GM21367 (cell line): Measurements from ENCODE around the gene WDR26.

Experiments
- ATAC-seq: cut with Tn5 transposase; IDR thresholded peaks from one replicate; pipeline ENCODE4 v1.9.1; 2021; ENCODE audit not compliant: unreplicated experiment

Gene WDR26

DNA sequence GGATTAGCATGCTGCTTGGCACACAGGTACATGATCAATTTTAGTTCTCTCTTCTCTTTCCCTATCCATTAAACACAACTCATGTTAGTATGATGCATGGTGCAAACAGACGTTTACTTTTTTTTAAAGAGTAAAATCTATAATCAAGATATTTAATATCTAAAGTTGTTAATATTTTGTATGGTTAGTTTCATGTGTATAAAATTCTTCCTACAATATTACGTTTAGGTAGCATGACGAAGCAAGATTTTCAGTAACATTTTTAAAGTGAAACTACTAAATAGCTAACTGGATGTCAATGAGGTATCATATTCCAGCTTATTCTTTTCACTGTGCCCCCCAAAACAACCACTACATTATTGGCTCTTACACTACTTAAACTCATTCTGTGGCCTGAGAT is 41.3 kb downstream of the WDR26 start:
- no peak for ATAC-seq

DNA sequence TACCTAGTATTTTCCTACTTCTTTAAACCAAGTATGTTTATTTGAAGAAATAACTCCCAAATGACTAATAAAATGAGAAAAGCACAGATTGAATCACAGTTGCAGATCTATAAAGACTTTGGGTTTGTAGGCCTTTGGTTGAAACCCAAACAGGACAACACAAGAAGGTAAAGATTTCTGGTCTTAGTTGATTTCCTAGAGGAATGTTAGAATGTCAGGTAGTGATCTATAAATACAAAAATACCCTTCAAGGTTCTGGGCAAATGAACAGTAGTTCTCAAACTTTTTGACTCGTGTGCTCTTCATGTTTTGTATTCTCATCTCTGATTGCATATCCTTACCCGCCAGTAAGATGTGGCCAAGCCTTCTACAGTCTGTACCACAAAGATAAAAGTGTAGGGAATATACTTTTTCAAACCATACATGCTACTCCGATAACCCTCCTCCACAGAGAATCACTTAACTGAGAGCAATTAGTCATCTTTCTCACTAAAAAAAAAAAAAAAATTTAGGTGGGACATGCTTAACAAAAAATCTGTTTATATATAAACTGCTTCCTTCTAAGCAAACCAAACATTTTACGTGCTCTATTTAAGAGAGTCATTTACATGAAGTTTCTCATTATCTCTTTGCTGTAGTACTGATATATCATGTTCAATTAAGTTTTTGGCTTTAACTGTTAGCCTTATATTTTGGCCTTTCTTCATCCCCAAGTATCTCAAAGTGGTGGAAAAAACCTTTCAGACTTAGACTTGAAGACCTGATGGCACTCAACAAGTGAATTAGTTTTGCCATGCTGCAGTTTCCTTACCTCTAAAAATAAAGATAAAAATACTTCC is 42.0 kb downstream of the WDR26 start:
- no peak for ATAC-seq

DNA sequence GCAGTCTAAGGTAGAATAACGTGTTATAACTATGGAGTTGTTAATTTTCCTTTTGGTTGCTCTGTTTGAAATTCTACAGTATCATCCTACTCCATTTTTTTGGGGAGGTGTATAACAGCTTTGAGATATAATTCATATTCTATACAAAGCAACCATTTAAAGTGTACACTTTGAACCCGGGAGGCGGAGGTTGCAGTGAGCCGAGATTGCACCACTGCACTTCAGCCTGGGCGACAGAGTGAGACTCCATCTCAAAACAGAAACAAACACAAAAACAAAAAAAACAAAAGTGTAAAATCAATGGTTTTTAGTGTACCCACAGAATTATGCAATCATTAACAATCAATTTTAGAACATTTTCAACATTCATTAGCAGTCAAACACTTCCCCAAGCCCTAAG is 44.1 kb downstream of the WDR26 start:
- no peak for ATAC-seq

DNA sequence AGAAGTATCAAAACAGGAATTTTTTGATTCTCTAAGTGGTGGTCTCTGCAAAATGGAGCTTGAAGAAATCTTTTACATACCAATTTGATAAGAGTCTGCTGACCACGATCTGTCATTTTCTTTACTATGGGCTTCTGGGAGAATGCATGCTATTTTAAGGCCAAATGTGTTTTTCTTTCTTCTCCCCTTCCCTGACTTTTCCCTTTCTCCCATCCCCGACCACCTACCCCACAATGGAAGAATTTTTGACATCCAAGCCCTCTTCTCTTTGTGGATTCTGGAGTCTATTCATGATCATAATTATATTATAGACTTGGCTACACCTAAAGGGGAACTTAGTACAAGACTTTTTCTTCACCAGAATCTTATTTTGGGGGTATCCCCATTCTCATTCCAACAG is 46.7 kb downstream of the WDR26 start:
- ATAC-seq: no peak

DNA sequence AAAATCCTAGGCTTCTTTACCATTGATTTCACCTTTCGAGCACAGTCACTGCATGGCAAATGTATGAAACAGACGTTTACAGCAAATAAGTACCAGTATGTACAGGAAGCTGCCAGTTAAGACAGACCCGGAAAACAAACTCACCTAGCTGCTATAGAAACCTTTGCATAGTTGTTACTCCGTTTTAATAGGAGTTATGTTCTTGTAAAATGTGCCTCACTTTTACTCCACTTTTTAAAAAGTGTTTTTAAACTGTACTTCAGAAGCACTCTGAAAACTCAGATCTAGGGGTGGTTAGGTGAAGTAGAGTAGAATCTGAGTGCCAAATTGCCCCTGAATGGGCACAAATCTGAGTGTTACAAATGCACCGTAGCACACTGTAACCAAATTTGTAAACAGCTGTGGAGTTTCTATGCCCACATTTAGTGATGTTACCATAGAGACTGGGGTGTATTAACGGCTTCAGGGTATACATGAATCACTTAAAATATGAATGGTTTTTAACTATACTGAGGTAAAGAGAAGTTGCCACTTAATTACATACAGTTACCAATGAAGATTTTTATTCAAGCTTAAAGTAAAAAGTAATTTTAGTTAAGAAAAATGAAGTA is 47.2 kb downstream of the WDR26 start:
- ATAC-seq: no peak

DNA sequence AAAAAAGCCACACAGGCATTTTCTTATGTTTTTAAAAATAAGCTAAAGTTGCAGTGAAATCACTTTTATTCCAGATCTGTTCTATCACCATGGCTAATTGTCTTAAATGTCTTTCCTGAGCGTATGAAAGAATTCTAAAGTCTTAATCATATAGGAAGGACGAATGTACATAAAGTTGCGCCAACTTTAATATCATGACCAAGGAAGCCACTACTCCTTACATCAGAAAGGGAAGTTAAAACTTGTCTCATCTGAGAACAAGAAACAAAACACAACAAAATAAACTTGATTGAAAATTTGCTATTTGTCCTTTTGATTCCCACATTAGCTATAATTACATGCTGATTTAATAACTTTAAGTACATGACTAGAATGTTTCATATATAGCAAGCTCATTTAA is 51.4 kb downstream of the WDR26 start:
- no peak for ATAC-seq

DNA sequence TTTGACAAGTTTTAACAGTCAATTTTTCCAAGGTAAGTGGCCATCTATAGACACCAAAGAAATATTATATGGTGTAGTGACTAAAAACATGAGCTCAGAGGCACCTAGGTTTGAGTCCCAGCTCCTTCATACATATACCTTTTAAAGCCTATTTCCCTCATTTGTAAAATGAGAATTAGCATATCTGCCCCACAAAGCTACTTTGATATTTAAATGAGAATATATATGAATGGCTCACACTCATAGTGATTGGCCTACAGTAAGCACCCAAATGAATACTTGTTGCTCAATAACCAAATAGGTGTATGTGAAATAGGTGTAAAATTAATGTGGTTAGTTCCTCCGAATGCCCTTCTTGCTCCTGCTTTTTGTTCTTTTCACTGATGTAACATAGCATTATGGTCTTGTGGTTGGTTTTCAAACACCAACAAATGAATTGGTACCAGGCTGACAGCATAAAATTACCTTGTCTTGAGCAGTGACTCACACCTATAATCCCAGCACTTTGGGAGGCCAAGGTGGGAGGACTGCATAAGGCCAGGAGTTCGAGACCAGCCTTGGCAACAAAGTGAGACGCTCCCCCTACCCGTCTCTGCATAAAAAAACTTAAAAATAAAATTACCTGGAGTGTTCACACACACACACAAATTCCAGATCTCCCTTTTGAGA is 52.6 kb downstream of the WDR26 start:
- no peak for ATAC-seq

DNA sequence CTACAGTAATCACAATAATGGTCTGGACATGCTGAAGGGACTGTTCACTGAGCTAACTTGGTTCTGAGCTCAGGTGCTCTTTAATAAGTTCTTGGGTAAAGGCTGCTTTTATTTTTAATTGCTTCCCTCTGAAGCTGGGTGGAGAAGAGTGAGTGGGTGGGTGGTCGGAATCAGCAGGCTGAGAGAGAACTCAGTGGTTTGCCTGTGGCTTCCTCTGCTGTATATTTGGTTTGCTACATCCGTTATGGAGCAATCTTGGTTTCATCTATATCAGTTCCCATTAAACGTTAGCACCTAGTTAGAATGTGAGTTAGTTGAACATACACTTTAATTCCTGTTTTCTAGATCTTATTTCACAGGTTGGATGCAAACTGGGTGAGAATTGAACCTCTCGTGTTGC is 54.6 kb downstream of the WDR26 start:
- peak; percentile 65 for ATAC-seq

DNA sequence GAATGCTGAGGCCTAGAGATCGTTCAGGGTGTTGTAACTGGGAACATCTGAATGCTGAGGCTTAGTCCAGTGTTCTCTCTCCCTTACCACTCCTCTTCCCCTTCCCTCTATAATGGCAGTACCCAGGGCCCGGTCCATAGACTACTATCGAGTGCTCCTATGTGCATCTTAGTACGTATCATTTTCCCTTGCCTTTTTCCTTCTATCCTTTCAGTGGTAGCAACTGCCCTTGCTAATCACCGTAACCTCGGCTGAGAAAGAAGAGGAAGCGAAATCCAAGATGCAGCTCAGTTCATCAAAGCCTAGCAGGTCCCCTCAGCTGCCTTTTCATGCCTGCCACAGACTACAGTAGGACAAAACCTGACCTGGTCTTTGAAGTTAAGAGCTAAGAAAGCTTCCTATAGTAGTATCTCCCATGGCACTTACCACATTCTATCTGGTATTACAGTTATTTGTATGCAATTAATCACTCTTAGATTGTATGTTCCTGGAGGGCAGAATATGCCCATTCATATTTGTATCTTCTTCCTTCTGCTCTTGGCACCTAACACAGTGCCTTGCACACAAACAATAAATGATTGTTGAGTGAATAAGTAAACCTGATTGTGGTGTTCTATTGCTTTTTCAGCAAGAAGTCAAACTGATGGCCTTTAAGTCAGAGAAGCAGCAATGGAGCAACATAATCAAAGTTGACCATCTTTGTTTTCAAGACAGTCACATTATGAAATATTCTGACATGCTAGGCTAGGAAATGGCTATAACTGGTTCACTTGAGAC is 55.6 kb downstream of the WDR26 start:
- peak; percentile 35 for ATAC-seq

DNA sequence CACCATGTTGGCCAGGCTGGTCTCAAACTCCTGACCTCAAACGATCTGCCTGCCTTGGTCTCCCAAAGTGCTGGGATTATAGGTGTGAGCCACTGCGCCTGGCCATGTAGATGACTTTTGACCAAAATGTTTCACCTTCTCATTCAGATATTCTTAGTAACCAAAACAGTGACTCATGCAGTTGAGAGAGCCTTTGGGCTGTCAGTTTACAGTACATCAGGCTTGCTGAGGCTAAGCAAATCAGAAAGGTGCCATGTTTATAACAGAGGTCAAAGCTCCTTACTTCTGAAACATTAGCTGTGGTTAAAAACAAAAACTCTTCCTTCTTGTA is 57.0 kb downstream of the WDR26 start:
- peak; percentile 61 for ATAC-seq

DNA sequence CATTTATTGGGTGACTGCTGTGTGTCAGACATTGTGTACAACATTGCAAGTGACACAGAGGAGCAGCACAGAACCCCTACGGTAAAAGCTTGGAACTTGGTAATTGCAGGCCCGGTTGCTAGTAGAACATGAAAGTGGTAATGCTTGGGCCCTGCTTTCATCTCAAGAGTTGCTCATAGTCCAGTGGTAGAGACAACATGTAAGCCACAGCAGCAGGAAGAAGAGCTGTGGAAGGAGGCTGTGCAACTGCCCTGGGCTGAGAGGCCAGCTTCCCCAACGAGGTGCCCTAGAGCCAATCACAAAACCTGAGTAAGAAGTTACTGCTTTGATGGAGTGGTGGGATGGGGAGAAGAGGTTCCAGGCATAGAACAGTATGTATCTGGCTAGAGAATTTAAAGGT is 59.5 kb downstream of the WDR26 start:
- no peak for ATAC-seq

DNA sequence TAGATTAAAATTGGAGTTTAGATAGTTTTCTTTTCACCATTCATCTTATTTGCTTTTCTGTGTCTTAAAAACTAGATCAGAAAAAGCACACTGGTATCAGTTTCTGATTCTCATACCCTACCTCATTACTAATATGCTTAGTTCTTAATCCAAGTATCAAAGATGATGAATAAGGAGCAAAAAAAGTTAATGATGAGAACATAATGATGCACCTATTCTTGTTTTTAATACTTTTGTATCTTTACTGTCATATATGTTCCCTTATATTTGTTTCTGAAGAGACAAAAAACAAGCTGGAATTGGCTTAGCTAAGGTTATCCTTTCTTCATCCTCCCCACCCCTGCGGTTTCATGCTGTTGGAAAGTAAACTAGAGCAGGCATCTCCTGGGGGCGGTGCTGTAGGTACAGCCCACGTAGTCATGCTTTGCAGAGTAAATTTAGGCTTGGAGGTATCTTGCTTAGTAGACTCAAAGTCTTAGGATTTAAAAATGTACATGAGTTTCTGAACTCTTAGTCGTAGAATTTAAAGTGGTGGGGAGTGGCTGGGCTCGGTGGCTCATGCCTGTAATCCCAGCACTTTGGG is 61.5 kb downstream of the WDR26 start:
- no peak for ATAC-seq

DNA sequence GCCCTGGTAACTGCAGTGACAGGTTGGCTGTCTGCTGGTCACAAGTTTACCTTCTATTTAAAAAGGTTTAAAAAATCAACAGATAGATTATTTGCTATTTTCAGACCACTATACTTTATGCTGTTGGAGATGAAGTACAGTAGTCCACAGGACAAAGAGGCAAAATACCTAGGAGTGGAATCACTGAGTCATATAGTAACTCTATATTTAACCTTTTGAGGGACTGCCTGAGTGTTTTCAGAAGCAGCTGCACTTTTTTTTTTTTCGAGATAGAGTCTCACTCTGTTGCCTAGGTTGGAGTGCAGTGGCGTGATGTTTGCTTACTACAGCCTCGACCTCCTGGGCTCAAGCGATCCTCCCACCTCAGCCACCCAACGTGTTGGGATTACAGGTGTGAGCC is 66.2 kb downstream of the WDR26 start:
- peak; percentile 73 for ATAC-seq

DNA sequence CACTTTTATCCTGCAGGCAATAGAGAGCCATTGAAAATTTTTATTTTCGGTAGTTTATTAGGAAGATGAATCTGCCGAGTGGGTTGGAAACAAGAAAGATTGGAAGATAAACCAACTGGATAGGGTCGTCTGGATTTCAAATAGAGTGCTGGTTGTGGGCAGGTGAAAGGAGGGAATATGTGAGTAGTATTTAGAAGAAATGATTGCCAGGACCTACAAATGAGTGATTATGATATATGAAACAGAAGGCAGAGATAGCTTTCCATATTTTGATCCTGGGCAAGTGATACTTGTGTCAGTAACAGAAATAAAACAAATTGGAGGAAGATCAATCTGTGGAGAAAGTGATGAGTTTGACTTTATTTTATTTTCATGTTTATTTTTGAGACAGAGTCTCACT is 75.4 kb downstream of the WDR26 start:
- ATAC-seq: no peak

DNA sequence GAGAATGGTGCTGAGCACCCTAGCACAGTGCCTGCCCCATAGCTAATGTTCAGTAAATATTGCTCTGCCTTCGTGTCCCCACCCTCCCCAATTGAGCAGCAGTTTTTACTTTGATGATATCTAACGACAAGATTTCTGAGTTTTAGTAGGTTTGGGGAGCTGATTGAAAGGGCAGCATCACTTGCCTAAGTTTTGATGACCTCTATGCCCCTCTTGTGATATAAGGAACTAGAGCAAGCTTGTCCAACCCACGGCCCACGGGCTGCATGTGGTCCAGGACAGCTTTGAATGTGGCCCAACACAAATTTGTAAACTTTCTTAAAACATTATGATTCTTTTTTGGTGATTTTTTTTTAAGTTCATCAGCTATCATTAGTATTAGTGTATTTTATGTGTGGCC is 76.4 kb downstream of the WDR26 start:
- ATAC-seq: no peak

DNA sequence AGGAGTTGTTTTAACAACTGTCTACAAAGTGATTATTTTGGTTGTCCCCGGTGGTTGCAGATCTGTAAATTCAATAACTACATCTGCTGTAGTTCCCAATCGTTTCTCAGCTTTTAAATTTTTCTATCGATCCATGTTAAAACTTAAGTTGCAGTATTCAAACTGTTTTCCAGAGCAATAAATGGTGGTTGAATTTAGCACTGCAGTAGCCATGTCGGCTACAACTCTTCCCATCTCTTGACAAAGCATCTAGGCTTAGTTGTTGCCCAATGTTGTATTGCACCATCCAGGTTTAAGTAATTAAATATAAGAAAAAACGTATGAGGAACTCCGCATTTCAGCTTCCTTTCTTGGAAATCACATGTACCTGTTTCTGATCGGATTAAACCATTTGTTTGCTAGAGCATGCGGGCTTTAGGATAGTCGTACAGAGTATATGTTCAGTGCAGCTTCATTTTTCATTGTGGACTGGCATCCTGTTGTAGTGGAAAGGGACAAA is 76.9 kb downstream of the WDR26 start:
- no peak for ATAC-seq

DNA sequence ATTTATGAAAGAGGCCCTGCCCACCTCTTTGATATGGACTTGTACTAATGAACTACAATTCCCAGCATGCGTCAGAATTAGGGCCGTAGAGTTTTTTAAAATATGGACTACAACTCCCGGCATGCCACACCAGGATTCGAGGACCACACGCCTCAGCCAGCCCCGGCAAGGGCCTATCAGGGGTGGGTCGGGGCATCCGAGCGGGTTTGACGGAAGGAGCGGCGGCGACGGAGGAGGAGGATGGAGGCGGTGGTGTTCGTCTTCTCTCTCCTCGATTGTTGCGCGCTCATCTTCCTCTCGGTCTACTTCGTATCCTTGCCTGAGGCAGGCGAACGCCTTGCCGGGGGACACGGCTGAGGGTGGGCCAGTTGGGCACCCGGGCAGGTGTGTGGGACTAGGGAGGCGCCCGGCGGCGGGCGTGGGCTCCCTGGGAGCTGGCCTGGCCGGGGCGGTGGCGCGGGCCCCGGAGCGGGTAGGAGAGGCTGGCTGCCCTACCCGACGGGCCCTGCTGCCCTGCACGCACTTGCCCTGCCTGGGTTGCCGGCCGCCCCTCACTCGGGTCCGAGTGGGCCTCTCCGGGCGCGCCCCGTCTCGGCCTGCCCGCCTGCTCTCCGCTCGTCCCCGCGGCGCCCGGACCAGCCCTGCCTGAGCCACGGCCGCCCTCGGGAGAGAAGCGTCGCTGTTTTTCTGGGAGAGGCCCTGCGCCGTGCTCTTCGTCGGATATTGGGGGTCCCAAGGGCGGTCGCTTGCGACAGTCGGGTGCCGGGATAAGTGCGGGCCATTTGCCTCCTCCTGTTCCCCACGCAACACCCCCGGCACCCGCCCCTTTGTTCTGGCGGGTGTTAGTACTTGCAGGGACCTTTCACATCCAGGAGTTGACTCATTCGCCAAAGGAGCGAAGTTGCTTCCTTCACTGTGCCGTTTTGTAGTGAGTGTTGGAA is 77.6 kb downstream of the WDR26 start, which contains the start of gene CNIH4:
Gene CNIH4 (plus strand): TSS at position 195 of the 941 bp plus-strand sequence. CDS start 46 bp downstream, at position 241.
- peak; percentile 97 for ATAC-seq

DNA sequence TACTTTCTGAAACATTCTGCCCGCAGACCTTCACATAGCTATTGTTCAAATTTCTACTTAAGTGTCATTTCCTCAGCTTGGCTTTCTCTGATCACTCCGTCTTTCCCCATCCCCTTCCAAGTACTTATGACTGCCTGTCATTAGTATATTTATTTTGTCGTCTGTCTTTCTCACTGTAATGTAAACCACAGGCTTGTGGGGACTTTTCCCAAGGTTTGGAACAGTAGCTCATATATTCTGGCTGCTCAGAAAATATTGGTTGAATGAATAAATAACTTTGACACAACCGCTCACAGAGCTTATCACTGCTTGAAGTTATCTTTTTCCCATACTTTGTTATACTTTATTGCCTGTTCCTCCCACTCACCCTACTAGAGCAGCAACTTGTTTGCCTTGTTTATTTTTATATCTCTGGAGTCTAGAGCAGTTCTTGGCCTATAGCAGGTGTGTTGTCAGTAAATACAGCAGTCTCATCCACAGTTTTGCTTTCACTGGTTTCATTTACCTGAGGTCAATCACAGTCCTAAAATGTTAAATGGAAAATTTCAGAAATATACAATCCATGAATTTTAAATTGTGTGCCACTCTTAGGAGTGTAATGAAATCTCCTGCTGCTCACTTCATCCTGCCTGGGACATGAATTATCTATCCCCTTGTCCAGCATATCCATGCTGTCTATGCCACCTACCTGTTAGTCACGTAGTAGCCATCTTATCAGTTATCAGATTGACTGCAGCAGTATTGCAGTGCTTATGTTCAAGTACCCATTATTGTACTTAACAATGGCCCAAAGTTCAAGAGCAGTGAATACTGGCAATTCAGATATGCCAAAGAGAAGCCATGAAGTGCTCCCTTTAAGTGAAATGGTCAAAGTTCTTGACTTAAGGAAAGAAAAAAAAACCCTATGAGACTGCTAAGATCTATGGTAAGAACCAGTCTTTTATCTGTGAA is 80.3 kb downstream of the WDR26 start:
- no peak for ATAC-seq
